ENCODE data around the gene POLR2E. TPM values are rescaled to one million over a fixed set of nuclear protein-coding genes. Genes with fewer than 3 reads are reported as not detected.

Gene POLR2E
- total RNA-seq, 1 donor from 2014 or later = 137 TPM

DNA sequence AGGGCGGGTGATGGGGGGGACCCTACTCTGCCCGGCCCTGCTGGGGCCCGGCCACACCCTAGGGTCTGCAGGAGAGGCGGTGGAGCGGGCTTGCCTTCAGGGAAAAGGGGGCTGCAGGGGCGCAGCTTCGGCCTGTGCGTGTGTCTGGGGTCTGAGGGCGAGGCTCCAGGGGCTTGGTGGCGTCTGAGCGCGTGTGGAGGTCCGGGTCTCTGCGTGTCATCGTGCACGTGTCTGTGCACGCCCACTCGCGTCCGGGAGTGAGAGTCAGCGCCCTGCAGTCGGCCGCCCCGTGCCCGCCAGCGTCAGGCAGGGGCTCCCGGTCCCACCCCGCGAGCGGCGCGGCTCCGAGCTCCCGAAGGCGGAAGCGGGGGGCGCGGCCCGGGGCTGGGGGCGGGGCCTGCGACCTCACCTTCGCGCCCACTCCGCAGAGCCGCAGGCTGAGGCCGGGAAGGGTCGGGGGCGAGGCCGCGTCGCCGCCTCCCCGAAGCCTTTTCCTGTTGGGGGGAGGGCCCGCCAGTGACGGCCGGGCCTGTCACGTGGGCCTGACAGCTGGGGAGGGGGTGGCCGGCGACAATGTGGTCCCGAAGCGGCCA, 28.3 kb downstream of the POLR2E start, which contains the start of gene ARHGAP45:
TSS of gene ARHGAP45 (plus strand) at position 420 of the 593 bp plus-strand sequence. CDS start 239 bp downstream, outside the sequence.
- Mint-ChIP-seq H3K27me3 (ENCODE audit: low read depth) (peaks cover 42% of the 10 kb centered on the region), H3K4me3 (peak within 1 kb of the TSS; percentile 36), H3K9me3 (no peaks in the 10 kb centered on the region)

DNA sequence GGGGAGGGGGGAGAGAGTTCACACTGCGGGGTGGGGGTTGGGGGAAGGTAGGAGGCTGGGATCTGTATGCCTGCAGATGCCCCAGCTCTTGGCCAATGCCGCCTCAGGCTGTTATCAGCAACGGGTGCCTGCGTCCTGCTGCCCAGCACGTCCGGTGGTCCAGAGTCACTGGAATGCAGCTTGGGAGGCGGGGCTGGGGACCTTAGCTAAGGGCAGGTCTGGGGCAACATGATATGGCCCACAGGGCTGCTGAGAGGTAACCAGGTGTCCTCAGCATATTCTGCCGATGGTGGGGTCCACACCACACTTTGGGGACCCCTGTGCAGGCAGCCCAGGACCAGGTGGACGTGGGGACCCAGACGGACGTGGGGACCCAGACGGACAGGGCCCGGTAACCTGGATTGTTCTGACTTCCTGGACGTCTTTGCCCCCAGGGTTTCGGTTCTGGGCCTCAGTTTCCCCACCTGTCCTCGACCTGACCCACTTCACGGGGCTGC, 28.9 kb downstream of the POLR2E start:
- no peak overlapping the region for H3K27ac Mint-ChIP-seq
- H3K36me3 Mint-ChIP-seq = no peaks in the 10 kb centered on the region
- peaks cover 38% of the 10 kb centered on the region for H3K27me3 Mint-ChIP-seq (ENCODE audit: low read depth)
- H3K4me3 Mint-ChIP-seq = peak overlapping the region; percentile 10
- no peak for DNase-seq (ENCODE audit: low spot score in 2 of 2, unreplicated experiment in 2 of 2)
- TF ChIP-seq, protein P1, sequence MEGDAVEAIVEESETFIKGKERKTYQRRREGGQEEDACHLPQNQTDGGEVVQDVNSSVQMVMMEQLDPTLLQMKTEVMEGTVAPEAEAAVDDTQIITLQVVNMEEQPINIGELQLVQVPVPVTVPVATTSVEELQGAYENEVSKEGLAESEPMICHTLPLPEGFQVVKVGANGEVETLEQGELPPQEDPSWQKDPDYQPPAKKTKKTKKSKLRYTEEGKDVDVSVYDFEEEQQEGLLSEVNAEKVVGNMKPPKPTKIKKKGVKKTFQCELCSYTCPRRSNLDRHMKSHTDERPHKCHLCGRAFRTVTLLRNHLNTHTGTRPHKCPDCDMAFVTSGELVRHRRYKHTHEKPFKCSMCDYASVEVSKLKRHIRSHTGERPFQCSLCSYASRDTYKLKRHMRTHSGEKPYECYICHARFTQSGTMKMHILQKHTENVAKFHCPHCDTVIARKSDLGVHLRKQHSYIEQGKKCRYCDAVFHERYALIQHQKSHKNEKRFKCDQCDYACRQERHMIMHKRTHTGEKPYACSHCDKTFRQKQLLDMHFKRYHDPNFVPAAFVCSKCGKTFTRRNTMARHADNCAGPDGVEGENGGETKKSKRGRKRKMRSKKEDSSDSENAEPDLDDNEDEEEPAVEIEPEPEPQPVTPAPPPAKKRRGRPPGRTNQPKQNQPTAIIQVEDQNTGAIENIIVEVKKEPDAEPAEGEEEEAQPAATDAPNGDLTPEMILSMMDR (IDR thresholded peaks at IDR 0.05; ENCODE audit: unreplicated experiment) = no peak
- H3K9me3 Mint-ChIP-seq = no peaks in the 10 kb centered on the region
- H3K4me1 Mint-ChIP-seq = peaks cover 13% of the 10 kb centered on the region

More for the DNA sequence above, 28.3 kb downstream of the POLR2E start, which contains the start of gene ARHGAP45:
- DNase-seq (ENCODE audit: low spot score in 2 of 2, unreplicated experiment in 2 of 2) = no peak
- H3K36me3 Mint-ChIP-seq = no peaks in the 10 kb centered on the region
- TF ChIP-seq, protein P1 (IDR thresholded peaks at IDR 0.05; ENCODE audit: unreplicated experiment) = no peak
- H3K27ac Mint-ChIP-seq = peak within 1 kb of the TSS; percentile 43
- H3K4me1 Mint-ChIP-seq = peaks cover 16% of the 10 kb centered on the region

DNA sequence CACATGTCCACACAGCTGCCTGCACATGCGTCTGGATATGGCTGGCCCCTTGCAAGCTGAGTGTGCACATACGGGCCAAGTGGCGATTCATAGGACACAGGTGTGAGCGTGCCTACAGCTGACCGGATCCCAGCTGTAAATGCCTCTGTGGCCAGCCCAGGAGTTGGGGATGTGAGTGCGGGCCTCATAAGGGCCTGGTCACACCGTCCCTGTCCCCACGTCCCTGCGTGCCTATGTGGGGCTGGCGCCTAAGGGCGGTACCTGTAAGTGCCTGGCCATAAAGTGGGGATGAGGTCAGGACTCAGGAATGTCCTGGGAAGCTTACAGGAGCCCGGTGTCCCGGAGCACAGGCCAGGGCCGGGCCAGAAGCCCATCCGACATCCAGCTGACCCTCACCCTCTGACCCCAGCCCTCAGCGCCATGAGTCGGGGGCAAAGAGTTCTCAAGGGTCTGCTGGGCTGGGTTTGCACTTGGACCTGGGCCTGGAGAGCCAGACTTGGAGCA, 29.5 kb downstream of the POLR2E start:
- TF ChIP-seq, protein P1 (IDR thresholded peaks at IDR 0.05; ENCODE audit: unreplicated experiment) = no peak
- peaks cover 35% of the 10 kb centered on the region for H3K27me3 Mint-ChIP-seq (ENCODE audit: low read depth)
- no peaks in the 10 kb centered on the region for H3K36me3 Mint-ChIP-seq
- no peak for DNase-seq (ENCODE audit: low spot score in 2 of 2, unreplicated experiment in 2 of 2)
- H3K4me3 Mint-ChIP-seq = peak overlapping the region; percentile 23
- H3K27ac Mint-ChIP-seq = peak overlapping the region; percentile 43
- H3K9me3 Mint-ChIP-seq = no peaks in the 10 kb centered on the region
- peaks cover 13% of the 10 kb centered on the region for H3K4me1 Mint-ChIP-seq

DNA sequence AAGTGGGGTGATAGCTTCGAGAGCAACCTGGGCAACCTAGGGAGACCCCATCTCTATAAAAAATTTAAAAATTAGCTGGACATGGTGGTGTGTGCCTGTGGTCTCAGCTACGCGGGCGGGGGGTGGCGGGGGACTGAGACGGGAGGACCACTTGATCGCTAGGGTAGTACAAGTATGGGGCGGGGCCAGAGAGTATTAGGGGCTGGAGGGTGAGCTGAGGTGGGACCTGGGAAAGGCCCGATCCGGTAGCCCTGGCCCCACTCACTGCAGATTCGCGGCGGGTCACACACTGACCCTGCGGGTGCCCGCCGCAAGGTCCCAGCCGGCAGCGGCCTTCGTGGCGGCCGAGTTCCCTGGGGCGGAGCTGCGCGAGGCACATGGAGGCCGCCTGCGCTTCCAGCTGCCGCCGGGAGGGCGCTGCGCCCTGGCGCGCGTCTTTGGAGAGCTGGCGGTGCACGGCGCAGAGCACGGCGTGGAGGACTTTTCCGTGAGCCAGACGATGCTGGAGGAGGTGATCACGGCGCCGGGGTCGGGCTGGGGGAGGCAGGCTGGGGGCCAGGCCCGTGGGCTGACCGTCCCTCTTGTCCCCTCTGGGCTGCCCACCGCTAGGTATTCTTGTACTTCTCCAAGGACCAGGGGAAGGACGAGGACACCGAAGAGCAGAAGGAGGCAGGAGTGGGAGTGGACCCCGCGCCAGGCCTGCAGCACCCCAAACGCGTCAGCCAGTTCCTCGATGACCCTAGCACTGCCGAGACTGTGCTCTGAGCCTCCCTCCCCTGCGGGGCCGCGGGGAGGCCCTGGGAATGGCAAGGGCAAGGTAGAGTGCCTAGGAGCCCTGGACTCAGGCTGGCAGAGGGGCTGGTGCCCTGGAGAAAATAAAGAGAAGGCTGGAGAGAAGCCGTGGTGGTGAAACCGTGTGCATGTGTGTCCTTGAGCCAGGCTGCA, 30.2 kb downstream of the POLR2E start:
- H3K4me1 Mint-ChIP-seq = peaks cover 13% of the 10 kb centered on the region
- peak overlapping the region; percentile 46 for H3K4me3 Mint-ChIP-seq
- peaks cover 28% of the 10 kb centered on the region for H3K27me3 Mint-ChIP-seq (ENCODE audit: low read depth)
- H3K9me3 Mint-ChIP-seq = no peaks in the 10 kb centered on the region
- H3K36me3 Mint-ChIP-seq = no peaks in the 10 kb centered on the region
- no peak overlapping the region for H3K27ac Mint-ChIP-seq
- DNase-seq (ENCODE audit: low spot score in 2 of 2, unreplicated experiment in 2 of 2) = peak in 1 of 2 experiments; percentile 85
- TF ChIP-seq, protein P1 (IDR thresholded peaks at IDR 0.05; ENCODE audit: unreplicated experiment) = peak; percentile 87

DNA sequence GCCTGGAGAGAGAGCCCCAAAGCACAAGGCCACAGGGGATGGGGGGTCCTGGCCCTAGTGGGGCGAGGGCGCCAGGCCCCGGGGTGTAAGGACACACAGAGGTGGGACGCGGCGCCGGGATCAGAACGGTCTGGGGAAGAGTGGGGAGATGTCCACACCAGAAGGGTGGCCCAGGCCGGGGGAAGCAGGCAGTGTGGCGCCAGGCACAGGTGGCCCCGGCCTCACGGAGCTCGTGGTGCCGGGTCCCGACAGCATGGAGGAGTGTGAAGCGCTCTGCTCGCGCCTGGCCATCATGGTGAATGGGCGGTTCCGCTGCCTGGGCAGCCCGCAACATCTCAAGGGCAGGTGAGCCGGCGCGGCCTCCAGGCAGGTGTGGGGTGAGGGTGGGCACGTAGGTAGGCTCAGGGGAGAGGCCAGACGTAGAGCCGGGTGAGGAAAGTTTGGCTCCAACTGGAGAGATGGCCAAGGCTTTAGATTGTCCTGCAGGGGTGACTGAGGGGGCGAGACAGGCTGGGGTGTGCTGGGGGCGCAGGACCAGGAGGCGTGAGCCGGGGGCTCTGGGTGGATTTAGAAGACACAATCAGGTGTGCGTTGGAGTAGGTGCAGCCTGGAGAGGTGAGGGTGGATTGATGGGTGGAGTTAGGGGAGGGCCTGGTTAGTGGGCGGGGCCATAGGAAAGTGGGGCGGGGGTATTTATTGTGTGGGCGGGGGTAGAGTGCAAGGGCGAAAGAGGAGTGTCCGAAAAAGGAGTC, 31.1 kb downstream of the POLR2E start:
- Mint-ChIP-seq H3K27ac (no peak overlapping the region), H3K4me1 (peaks cover 13% of the 10 kb centered on the region), H3K9me3 (no peaks in the 10 kb centered on the region), H3K27me3 (ENCODE audit: low read depth) (peaks cover 20% of the 10 kb centered on the region), H3K4me3 (peak overlapping the region; percentile 46), H3K36me3 (no peaks in the 10 kb centered on the region)
- TF ChIP-seq, protein P1 (IDR thresholded peaks at IDR 0.05; ENCODE audit: unreplicated experiment) = no peak
- no peak for DNase-seq (ENCODE audit: low spot score in 2 of 2, unreplicated experiment in 2 of 2)

Measured in mesothelial cell of epicardium (in vitro differentiated cells).